GM19372 (cell line): Measurements from ENCODE around the gene NXF3.
"Not testable (repeated sequence)": the region's sequence is repeated elsewhere in the genome, so short reads cannot be mapped to it uniquely, and the experiment has no call there.

Experiments used
- ATAC-seq: cut with Tn5 transposase; IDR thresholded peaks from one replicate; pipeline ENCODE4 v1.9.1; 2021; ENCODE audit warnings: mild to moderate bottlenecking, low read depth, moderate library complexity; ENCODE audit not compliant: unreplicated experiment

NXF3 gene

GRCh38 chrX:103092942-103093341, at the start of gene NXF3:
TSS of gene NXF3 (minus strand) at chrX:103093143. CDS start at chrX:103093023, 120 bp downstream.
- ATAC-seq, result no peak

GRCh38 chrX:103136528-103136927, 43.6 kb upstream of the NXF3 start:
- not testable (repeated sequence) for ATAC-seq

- ATAC-seq, result no peak
These were observed 31.3 kb upstream of the NXF3 start for GRCh38 chrX:103124284-103124683.

- ATAC-seq, result no peak
These were observed 27.8 kb upstream of the NXF3 start for GRCh38 chrX:103120748-103121147.

- ATAC-seq, result not testable (repeated sequence)
These were observed 24.0 kb upstream of the NXF3 start for GRCh38 chrX:103116970-103117369.

- ATAC-seq, result not testable (repeated sequence)
These were observed 16.6 kb upstream of the NXF3 start for GRCh38 chrX:103109497-103109896.

GRCh38 chrX:103107836-103108235, 14.9 kb upstream of the NXF3 start:
- no peak for ATAC-seq

- not testable (repeated sequence) for ATAC-seq
These were observed 14.3 kb upstream of the NXF3 start for GRCh38 chrX:103107227-103107737.

- ATAC-seq, result not testable (repeated sequence)
These were observed 11.4 kb upstream of the NXF3 start for GRCh38 chrX:103104370-103104769.

GRCh38 chrX:103103866-103104265, 10.9 kb upstream of the NXF3 start:
- ATAC-seq, result not testable (repeated sequence)

GRCh38 chrX:103101299-103102042, 8.5 kb upstream of the NXF3 start:
- ATAC-seq, result no peak

GRCh38 chrX:103100484-103100883, 7.5 kb upstream of the NXF3 start:
- no peak for ATAC-seq

- ATAC-seq, result no peak
These were observed 6.7 kb upstream of the NXF3 start for GRCh38 chrX:103099691-103100090.

GRCh38 chrX:103098488-103098887, 5.5 kb upstream of the NXF3 start:
- no peak for ATAC-seq

- no peak for ATAC-seq
These were observed 11.9 kb downstream of the NXF3 start for GRCh38 chrX:103081051-103081450.

- ATAC-seq, result no peak
These were observed 19.5 kb downstream of the NXF3 start for GRCh38 chrX:103073467-103073866.

GRCh38 chrX:103066606-103067005, 26.3 kb downstream of the NXF3 start:
- ATAC-seq, result no peak

GRCh38 chrX:103063918-103064434, 29.0 kb downstream of the NXF3 start, which contains the start of gene BEX1:
TSS of gene BEX1 (minus strand) at chrX:103064171. CDS start at chrX:103063274, 897 bp downstream.
- no peak for ATAC-seq

- ATAC-seq, result no peak
These were observed 29.6 kb downstream of the NXF3 start for GRCh38 chrX:103063191-103063845.

- no peak for ATAC-seq
These were observed 31.5 kb downstream of the NXF3 start for GRCh38 chrX:103061486-103061885.

GRCh38 chrX:103056902-103057301, 36.0 kb downstream of the NXF3 start:
- ATAC-seq, result no peak
